Activated naive CD4-positive, alpha-beta T cell treated with anti-CD3 and anti-CD28 coated beads, Interleukin-2, amount 50 U/mL, for 16 hours (primary cell): Measurements from ENCODE around the gene POLG2.
"Not testable (repeated sequence)": the region's sequence is repeated elsewhere in the genome, so short reads cannot be mapped to it uniquely, and the experiment has no call there.

ENCODE experiments used
- DNase-seq: peaks from one replicate; pipeline ENCODE4 v3.0.0-alpha.2; 2020

Gene POLG2

DNA sequence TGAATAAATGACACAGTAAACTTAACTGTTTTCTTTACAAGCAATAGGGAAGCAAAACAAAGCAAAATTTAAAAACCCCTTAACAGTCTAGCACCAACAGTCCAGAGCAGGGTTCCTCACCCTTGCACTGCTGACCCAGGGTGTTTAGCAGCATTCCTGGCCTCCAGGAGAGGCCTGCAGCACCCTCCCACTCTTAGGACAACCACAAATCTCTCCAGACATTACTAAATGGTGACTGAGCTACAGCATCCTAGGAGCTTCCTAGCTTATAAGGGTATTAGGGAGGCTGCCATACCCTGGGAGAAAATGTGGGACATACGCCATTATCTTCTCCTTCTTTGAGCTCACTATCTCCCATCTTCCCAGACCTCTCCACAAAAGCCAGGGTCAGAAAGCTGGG, 15.9 kb downstream of the POLG2 start:
- DNase-seq = no peak

DNA sequence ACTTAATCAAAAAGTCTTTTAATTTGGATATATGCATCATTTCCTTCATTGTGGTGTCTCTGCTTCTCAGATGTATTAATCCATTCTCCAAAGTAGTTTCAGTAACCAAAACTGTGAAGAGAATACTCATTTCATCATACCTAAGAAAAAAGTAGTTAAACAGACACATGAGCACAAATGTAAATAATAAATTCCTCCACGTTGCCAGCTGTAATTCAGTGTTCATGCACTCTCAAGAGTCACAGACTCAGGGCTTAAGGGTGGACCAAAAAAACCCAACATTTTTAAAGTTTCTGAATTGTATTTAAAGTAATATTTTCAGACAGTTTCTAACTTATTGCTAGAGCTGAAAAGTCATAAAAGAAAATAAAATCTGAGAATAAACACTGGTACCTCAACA, 19.0 kb downstream of the POLG2 start:
- DNase-seq = no peak

DNA sequence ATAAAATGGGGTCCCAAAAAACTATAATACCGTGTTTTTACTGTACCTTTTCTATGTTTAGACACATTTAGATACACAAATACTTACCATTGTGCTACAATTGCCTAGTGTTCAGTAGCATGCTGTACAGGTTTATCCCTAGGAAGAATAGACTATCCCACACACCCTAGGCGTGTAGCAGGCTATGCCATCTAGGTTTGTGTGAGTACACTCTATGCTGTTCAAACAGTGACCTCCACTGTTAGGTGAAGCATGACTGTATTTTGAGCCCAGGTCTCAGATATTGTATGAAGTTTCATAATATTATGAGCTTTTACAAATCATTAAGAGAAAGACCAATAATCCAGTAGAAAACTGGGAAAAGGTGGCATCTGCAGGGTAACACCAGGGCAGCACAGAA, 24.3 kb downstream of the POLG2 start:
- DNase-seq = no peak

DNA sequence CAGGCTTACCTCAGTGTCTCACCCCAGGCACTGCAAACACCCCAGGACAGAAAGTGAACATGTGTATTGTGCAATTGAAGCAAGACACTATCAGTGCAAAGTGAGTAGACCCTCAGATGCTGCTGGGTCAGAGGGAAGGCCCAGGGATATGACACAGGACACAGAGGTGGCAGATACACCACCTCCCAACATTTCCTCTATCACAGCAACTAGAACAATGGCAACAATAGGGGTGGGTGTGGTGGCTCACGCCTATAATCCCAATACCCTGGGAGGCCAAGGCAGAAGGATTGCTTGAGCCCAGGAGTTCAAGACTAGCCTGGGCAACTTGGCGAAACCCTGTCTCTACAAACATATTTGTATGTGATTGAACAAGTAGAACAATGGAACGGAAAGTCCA, 25.4 kb downstream of the POLG2 start:
- DNase-seq = no peak

DNA sequence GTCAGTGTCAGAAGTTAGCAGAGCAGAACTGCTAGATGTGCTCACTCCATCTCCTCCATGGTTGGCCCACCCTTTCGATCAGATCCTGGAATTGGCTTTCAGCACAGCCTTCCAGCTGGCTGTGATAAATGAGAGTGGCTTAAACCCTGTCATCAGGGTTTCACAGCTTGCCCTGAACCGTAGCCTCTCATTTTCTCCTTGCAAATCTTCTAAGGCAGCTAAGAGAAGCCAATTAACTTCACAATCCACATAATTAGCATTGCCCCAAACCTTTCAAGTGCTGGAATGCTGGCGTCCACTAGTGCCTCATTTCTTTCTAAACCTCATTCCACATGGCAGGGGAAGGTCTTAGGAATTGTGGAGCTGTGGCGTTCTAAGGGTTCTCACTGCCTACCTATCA, 26.2 kb downstream of the POLG2 start:
- DNase-seq = no peak

DNA sequence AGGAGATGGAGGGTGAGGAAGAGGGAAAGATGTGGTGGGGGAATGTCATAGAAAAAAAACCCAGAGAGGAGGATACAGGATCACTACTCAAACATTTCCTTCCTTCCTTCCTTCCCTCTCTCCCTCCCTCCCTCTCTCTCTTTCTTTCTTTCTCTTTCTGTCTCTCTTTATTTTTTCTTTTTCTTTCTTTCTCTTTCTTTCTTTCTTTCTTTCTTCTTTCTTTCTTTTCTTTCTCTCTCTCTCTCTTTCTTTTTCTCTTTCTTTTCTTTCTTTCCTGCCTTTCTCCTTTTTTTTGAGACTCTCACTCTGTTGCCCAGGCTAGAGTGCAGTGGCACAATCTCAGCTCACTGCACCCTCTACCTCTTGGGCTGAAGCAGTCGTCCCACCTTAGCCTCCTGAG, 30.0 kb downstream of the POLG2 start:
- not testable (repeated sequence) for DNase-seq

DNA sequence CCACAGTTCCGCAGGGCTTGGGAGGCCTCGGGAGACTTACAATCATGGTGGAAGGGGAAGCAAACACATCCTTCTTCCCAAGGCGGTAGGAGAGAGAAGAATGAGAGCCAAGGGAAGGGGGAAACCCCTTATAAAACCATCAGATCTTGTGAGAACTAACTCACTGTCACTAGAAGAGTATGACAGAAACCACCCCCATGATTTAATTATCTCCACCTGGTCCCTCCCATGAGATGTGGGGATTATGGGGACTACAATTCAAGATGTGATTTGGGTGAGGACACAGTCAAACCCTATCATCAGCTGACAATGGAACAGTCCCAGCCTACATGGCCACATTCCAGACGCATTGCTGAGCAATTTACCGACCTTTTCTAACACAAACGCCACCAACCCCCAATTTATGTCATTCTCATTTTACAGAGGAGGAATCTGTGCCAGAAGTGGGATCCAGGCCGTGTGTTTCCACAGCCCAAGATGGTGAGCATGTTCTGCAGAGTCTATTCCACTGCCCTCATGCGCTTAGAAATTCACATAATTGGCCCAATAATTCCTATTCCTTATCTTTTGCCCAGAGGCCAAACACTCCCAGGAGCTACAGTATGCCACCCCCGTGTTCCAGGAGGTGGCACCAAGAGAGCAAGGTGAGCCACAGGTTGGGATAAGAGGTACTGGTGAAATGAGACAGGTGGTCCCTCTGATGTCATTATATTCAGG, 30.7 kb downstream of the POLG2 start:
- DNase-seq = no peak

DNA sequence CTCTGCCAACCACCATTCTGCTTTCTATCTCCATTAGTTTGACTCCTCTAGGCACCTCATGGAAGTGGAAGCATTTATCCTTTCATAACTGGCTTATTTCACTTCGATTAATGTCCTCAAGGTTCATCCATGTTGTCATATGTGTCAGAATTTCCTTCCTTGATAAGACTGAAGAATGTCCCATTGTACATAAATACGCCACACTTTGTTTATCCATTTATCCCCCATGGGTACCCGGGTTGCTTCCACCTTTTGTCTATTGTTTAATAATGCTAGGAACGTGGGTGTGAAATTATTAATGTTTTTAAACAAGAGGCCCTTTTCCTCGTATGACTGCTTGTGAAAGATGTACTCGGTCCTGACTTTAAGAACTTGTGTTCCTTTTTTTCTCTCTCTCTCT, 35.1 kb downstream of the POLG2 start:
- no peak for DNase-seq

DNA sequence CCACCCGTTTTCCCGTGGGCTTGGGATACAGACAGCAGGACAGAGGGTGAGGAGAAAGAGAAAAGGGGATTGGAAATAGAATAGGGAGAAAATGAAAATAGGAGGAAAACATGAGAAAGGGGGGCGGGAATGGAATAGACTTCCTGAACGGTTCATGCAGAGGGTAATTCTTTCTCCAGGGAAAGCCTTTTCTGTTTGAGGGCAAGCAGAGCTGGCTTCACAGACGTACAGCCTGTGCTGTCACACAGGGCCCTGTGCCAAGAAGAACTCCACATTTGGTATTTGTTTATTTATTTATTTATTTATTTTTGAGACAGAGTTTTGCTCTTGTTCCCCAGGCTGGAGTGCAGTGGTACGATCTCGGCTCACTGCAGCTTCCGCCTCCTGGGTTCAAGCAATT, 35.9 kb downstream of the POLG2 start:
- no peak for DNase-seq

DNA sequence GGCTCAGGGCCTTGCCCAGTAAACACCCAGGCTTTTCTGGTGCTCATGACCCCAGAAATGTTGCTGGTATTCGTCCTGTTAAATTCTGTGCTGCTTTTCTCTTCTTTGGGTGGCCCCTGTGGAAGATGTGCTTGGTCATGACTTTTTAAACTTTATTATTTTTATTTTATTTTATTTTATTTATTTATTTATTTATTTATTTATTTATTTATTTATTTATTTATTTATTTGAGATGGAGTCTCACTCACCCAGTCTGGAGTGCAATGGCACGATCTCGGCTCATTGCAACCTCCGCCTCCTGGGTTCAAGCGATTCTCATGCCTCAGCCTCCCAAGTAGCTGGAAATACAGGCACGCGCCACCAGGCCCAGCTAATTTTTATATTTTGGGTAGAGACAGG, 37.0 kb downstream of the POLG2 start:
- not testable (repeated sequence) for DNase-seq

DNA sequence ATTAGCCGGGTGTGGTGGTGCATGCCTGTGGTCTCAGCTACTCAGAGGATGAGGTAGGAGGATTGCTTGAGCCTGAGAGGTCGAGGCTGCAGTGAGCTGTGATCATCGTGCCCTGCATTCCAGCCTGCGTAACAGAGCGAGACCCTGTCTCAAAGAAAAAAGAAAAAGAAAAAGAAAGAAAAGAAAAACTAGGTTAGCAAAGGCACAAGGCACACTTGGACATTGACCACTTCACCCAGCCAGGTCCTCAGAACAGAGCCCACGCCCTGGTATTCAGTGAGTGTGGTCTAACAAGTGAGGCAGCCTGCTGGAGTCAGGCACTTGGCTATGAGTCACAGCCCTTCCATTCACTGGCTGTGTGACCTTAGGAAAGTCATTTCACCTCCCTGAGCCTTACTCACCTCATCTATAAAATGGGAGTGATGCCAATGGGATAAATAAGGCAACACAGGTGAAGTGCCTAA, 37.5 kb downstream of the POLG2 start:
- DNase-seq = no peak

DNA sequence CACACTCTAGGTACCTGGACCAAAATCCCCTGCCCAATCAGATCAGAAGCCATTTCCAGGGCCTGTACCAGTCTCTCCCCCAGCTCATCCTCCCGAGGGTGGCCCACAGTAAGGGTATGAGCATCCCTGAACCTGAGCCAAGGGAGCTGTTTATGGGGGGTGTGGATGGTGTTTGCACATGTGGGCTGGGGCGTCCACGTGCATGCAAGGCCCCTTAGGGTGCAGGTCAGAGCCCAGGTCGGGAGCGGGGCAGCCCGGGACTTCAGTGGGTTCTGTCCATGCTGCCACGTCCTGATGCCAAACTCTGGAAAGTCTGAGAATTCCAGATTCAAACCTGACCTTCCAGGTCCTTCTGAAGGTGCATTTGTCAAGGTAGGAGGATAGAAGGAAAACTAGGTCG, 38.1 kb downstream of the POLG2 start:
- DNase-seq = no peak

DNA sequence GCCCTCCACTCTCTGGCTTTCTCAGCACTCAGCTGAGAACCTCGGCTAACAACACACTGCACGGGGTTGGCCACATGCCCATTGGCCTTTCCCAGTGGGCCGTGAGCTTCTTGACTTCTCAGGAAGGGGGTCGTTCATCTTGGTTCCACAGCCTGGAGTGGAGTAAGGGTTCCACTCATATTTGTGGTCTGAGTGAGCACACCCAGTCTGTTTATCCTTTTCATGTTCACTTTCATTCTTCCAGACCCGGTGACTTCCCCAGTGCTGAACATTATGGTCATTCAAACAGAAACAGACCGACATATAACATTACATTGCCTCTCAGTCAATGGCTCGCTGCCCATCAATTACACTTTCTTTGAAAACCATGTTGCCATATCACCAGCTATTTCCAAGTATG, 39.7 kb downstream of the POLG2 start:
- DNase-seq = no peak

DNA sequence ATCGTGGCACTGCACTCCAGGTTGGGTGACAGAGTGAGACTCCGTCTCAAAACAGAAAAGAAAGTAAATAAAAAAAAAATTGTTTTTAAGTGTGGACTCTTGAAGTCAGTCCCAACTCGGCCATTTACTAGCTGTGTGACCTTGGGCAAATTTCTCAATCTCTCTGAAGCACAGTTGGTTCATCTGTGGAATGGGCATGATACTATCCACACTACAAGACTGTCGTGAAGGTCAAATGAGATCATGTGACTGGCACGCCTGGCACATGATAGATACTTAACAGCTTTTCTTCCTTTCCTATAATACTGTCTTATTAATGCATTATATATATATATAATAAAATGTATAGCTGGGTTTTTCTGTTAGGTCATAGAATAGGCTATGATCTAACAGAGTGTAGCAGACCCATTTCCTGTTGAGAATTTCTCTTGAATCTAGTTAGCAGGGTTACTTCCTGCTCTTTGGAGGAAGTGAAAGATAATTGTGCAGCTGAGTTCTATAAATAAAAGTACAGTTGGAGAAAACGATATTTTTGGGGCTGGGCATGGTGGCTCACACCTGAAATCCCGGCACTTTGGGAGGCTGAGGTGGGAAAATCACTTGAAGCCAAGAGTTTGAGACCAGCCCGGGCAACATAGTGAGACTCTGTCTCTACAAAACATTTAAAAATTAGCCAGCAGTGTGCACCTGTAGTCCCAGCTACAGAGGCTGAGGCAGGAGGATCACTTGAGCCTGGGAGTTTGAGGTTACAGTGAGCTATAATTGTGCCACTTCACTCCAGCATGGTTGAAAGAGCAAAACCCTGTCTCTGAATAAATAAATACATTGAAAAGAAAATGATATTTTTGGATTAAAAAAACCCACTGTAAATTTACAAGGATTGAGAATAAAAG, 40.6 kb downstream of the POLG2 start:
- DNase-seq = no peak

DNA sequence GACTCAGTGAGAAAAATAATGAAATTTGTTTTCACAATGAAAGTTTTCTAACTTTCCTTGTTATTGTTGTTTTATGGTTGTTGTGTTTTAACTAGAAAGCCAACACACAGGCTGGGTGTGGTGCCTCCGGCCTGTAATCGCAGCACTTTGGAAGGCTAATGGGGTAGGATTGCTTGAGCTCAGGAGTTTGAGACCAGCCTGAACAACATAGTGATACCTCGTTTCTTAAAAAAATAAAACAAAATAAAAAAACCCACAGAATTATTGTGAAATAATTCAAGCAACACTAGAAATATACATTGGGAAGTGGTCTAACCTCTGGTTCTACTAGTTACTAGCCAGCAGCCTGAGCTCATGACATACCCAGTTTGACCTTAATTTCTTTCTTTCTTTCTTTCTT, 47.3 kb downstream of the POLG2 start:
- DNase-seq = no peak

DNA sequence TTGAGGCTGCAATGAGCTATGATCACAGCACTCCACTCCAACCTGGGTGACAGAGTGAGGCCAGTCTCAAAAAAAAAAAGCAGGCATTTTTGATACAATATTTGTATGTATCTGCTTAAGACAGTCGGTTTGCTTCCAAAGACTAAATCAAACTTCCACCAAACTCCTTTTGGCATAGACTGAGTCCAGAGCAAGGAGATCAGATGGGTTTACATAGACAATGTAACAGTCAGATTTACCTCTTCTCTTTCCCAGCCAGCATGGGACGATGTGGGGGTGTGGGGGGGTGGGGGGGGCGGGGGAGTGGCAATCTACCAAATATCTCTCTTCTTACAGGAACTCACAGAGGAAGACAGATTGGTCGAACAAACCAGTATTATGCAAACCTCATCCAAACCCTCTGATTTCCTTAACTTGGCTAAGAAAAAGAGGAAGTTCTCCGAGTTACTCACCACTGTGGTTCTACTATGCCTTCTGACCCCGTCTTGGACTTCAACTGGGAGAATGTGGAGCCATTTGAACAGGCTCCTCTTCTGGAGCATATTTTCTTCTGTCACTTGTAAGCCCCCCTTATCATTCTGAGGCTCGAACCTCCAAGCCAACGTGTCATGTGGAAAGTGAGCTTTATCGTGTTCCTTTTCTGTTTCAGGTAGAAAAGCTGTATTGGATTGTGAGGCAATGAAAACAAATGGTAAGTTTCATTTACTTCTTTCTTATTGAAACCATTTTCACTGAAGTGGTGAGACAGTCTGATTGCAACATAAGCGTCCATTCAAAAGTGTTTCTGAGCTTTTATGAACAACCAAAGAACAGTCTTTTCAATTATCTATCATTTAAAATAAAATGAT, 48.0 kb downstream of the POLG2 start, which contains the start of gene MILR1:
TSS of gene MILR1 (plus strand) at position 451 of the 848 bp plus-strand sequence. CDS start at position 505, 54 bp downstream.
- no peak for DNase-seq

DNA sequence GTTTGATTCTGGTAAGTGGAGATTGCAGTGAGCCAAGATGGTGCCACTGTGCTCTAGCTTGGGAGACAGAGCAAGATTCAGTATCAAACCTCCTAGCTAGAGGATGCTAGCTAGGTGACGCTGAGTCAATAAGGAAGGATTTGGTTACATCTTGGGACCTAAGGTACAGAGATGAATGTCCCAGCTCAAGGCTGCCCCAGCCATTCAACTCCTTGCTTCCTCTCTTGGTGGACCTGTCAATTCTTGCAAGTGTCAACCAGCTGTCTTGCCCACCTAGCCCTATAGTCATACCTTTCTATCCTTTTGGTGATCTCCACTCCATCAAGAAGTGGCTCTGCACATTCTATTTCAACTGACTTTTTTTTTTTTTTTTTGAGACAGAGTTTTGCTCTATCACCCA, 49.3 kb downstream of the POLG2 start:
- no peak for DNase-seq

DNA sequence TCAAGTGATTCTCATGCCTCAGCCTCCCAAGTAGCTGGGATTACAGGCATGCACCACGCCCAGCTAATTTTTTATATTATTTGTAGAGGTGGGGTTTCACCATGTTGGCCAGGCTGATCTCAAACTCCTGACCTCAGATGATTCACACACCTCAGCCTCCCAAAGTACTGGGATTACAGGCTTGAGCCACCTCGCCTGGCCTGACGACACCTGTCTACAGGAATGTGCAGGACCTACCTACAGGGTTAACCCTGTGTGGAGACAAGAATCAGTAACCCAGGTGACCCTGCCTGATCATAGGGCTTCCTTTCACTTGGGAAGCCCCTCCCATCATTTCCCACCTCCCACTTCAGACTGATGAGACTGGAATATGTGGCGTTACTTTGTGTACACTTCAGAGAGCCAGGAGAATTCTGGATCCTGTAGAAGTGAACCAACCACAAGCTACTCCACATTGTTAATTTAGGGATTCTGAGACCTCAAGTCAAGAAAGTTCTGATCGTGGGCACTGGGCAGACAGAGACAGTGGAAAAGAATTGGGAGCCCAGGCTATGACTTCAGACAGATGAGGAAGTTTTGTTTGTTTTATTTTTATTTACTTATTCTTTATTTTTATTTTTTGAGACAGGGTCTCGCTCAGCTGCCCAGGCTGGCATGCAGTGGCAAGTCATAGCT, 53.6 kb downstream of the POLG2 start:
- DNase-seq = no peak

DNA sequence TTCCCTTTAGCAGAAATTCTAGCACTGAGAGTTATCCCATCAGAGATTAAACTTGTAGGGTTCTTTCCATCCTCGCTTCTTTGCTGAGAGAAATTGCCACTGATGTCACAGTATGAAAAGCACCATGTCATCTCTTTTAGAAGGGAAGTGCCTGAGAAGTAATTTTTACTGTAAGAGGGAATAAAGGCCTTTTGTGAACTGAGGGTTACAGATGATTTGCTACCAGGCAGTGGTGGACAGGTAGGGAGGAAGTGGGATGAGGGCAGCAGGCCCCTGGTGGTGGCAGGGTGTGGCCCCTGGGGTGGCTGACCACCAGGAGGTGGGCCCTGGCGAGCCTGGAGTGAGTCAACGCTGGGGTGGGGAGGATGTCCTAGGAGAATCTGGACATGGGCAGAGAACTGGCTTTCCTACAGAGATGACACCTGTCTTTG, 54.3 kb downstream of the POLG2 start:
- no peak for DNase-seq

DNA sequence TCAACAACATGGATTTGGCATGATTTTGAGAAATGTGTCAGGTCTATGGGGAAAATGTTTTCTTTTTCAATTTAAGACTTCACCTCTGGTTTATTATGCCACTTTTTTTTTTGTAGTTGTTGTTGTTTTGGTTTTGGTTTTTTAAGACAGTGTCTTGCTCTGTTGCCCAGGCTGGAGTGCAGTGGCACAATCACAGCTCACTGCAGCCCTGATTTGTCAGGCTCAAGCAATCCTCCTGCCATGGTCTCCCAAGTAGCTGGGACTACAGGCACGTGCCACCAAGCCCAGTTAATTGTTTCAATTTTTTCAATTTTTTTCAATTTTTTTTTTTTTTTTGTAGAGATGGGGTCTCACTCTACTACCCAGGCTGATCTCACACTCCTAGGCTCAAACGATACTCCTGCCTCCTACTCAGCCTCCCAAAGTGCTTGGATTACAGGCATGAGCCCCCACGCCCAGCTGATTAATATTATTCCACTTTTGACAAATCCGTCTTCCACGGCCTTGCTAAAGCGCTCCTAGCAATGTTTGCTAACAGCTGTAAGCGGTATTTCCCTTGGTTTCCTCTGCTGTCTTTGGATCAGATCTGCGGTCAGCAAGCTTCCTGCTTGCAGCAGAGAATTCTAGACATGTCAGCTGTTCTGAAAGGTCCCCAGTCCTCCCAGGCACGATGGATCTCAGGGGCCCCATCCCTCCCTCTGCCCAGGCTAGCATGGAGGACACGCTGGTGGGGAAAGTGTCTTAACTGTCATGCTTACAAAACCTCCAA, 54.9 kb downstream of the POLG2 start:
- DNase-seq = no peak

DNA sequence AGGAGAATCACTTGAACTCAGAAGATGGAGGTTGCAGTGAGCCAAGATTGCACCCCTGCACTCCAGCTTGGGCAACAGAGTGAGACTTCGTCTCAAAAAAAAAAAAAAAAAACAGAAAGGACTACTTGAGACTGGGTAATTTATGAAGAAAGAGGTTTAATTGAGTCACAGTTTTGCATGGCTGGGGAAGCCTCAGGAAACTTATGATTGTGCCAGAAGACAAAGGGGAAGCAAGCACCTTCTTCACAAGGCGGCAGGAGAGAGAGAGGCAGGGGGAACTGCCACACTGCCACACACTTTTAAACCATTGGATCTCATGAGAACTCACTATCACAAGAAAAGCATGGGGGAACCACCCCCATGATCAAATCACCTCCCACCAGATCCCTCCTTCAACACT, 56.9 kb downstream of the POLG2 start:
- no peak for DNase-seq

DNA sequence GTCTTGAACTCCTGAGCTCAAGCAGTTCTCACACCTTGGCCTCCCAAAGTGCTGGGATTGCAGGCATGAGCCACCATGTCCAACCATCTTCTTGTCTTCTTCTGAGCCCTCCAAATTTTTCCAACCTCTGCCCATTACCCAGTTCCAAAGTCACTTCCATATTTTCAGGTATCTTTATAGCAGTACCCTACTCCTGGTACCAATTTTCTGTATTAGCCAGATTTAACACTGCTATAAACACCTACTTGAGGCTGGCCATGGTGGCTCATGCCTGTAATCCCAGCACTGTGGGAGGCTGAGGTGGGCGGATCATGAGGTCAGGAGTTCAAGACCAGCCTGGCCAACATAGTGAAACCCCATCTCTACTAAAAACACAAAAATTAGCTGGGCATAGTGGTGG, 57.3 kb downstream of the POLG2 start:
- DNase-seq = not testable (repeated sequence)
